ENCODE data around the gene IRF5. TPM values are rescaled to one million over a fixed set of nuclear protein-coding genes. Genes with fewer than 3 reads are reported as not detected.

IRF5 gene
- total RNA-seq, 2 experiments from 2014 or later, result 7.4 to 8.0 TPM

- H3K36me3 Mint-ChIP-seq (ENCODE audit: low read depth), result no peaks in the 10 kb centered on the region
- CTCF ChIA-PET, result no interaction called here
Observed at GRCh38 chr7:128917122-128917521, 20.6 kb upstream of the IRF5 start.

GRCh38 chr7:128918016-128918665, 19.6 kb upstream of the IRF5 start:
- Mint-ChIP-seq H3K27me3 (ENCODE audit: low read depth) (peaks cover 52% of the 10 kb centered on the region), H3K27ac (no peak overlapping the region), H3K9me3 (ENCODE audit: insufficient read depth) (no peaks in the 10 kb centered on the region), H3K36me3 (ENCODE audit: low read depth) (no peaks in the 10 kb centered on the region), H3K4me3 (no peak overlapping the region), H3K4me1 (ENCODE audit: low read depth) (peaks cover 4% of the 10 kb centered on the region)
- ChIA-PET POLR2A (no interaction called here), CTCF (no interaction called here)
- DNase-seq, result no peak
- ATAC-seq, result no peak

More at GRCh38 chr7:128917122-128917521, 20.6 kb upstream of the IRF5 start:
- DNase-seq (no peak), ATAC-seq (no peak)
- Mint-ChIP-seq H3K27ac (no peak overlapping the region), H3K4me3 (no peak overlapping the region), H3K9me3 (ENCODE audit: insufficient read depth) (no peaks in the 10 kb centered on the region), H3K4me1 (ENCODE audit: low read depth) (peaks cover 4% of the 10 kb centered on the region), H3K27me3 (ENCODE audit: low read depth) (peaks cover 52% of the 10 kb centered on the region)
- POLR2A ChIA-PET, result no interaction called here

- H3K27me3 Mint-ChIP-seq (ENCODE audit: low read depth), result peaks cover 53% of the 10 kb centered on the region
- ChIA-PET POLR2A (no interaction called here), CTCF (no interaction called here)
- no peaks in the 10 kb centered on the region for H3K36me3 Mint-ChIP-seq (ENCODE audit: low read depth)
- H3K4me3 Mint-ChIP-seq, result no peak overlapping the region
- no peaks in the 10 kb centered on the region for H3K9me3 Mint-ChIP-seq (ENCODE audit: insufficient read depth)
- no peak for ATAC-seq
- no peak for DNase-seq
- peaks cover 4% of the 10 kb centered on the region for H3K4me1 Mint-ChIP-seq (ENCODE audit: low read depth)
- no peak overlapping the region for H3K27ac Mint-ChIP-seq
Observed at GRCh38 chr7:128919241-128919640, 18.5 kb upstream of the IRF5 start.

GRCh38 chr7:128919881-128920799, 17.6 kb upstream of the IRF5 start:
- Mint-ChIP-seq H3K9me3 (ENCODE audit: insufficient read depth) (no peaks in the 10 kb centered on the region), H3K27me3 (ENCODE audit: low read depth) (peaks cover 54% of the 10 kb centered on the region), H3K4me3 (no peak overlapping the region), H3K27ac (no peak overlapping the region), H3K36me3 (ENCODE audit: low read depth) (no peaks in the 10 kb centered on the region), H3K4me1 (ENCODE audit: low read depth) (peaks cover 4% of the 10 kb centered on the region)
- ATAC-seq (no peak), DNase-seq (no peak)
- POLR2A ChIA-PET, result no interaction called here
- CTCF ChIA-PET, result no interaction called here

GRCh38 chr7:128920913-128921582, 16.7 kb upstream of the IRF5 start:
- DNase-seq, result no peak
- H3K4me1 Mint-ChIP-seq (ENCODE audit: low read depth), result no peaks in the 10 kb centered on the region
- CTCF ChIA-PET, result no interaction called here

GRCh38 chr7:128921866-128922440, 15.8 kb upstream of the IRF5 start:
- no peaks in the 10 kb centered on the region for H3K9me3 Mint-ChIP-seq (ENCODE audit: insufficient read depth)
- H3K27me3 Mint-ChIP-seq (ENCODE audit: low read depth), result peaks cover 44% of the 10 kb centered on the region
- no peak overlapping the region for H3K4me3 Mint-ChIP-seq
- DNase-seq (no peak), ATAC-seq (no peak)
- H3K36me3 Mint-ChIP-seq (ENCODE audit: low read depth), result no peaks in the 10 kb centered on the region
- ChIA-PET CTCF (interaction anchor here (1.1 kb wide), 1 partner anchor 24 kb away, joined by 3 read pairs; no protein-coding TSS in a partner anchor), POLR2A (interaction anchor here (0.6 kb wide), 1 partner anchor 15 kb away, joined by 4 read pairs; no protein-coding TSS in a partner anchor)
- H3K27ac Mint-ChIP-seq, result no peak overlapping the region
- no peaks in the 10 kb centered on the region for H3K4me1 Mint-ChIP-seq (ENCODE audit: low read depth)

More at GRCh38 chr7:128920913-128921582, 16.7 kb upstream of the IRF5 start:
- ATAC-seq, result no peak
- POLR2A ChIA-PET, result no interaction called here
- H3K36me3 Mint-ChIP-seq (ENCODE audit: low read depth), result no peaks in the 10 kb centered on the region
- H3K4me3 Mint-ChIP-seq, result no peak overlapping the region
- peaks cover 50% of the 10 kb centered on the region for H3K27me3 Mint-ChIP-seq (ENCODE audit: low read depth)
- no peak overlapping the region for H3K27ac Mint-ChIP-seq
- H3K9me3 Mint-ChIP-seq (ENCODE audit: insufficient read depth), result no peaks in the 10 kb centered on the region

- no peak for ATAC-seq
Observed at GRCh38 chr7:128922496-128923410, 15.0 kb upstream of the IRF5 start.

GRCh38 chr7:128923411-128923800, 14.3 kb upstream of the IRF5 start:
- POLR2A ChIA-PET, result no interaction called here
- Mint-ChIP-seq H3K27me3 (ENCODE audit: low read depth) (peaks cover 36% of the 10 kb centered on the region), H3K4me1 (ENCODE audit: low read depth) (no peaks in the 10 kb centered on the region), H3K4me3 (no peak overlapping the region), H3K36me3 (ENCODE audit: low read depth) (no peaks in the 10 kb centered on the region), H3K9me3 (ENCODE audit: insufficient read depth) (no peaks in the 10 kb centered on the region), H3K27ac (no peak overlapping the region)
- ATAC-seq (no peak), DNase-seq (no peak)
- CTCF ChIA-PET, result no interaction called here

More at GRCh38 chr7:128922496-128923410, 15.0 kb upstream of the IRF5 start:
- H3K27ac Mint-ChIP-seq, result no peak overlapping the region
- no peaks in the 10 kb centered on the region for H3K36me3 Mint-ChIP-seq (ENCODE audit: low read depth)
- H3K27me3 Mint-ChIP-seq (ENCODE audit: low read depth), result peaks cover 41% of the 10 kb centered on the region
- H3K9me3 Mint-ChIP-seq (ENCODE audit: insufficient read depth), result no peaks in the 10 kb centered on the region
- no peak for DNase-seq
- CTCF ChIA-PET, result interaction anchor here (1.1 kb wide), 1 partner anchor 23 kb away, joined by 3 read pairs; no protein-coding TSS in a partner anchor
- no peaks in the 10 kb centered on the region for H3K4me1 Mint-ChIP-seq (ENCODE audit: low read depth)
- no peak overlapping the region for H3K4me3 Mint-ChIP-seq
- POLR2A ChIA-PET, result interaction anchor here (0.6 kb wide), 1 partner anchor 14 kb away, joined by 4 read pairs; no protein-coding TSS in a partner anchor

GRCh38 chr7:128924707-128925588, 12.8 kb upstream of the IRF5 start:
- no peaks in the 10 kb centered on the region for H3K9me3 Mint-ChIP-seq (ENCODE audit: insufficient read depth)

GRCh38 chr7:128928159-128928813, 9.4 kb upstream of the IRF5 start:
- no peak overlapping the region for H3K27ac Mint-ChIP-seq
- H3K4me3 Mint-ChIP-seq, result no peak overlapping the region
- DNase-seq, result no peak
- peaks cover 1% of the 10 kb centered on the region for H3K36me3 Mint-ChIP-seq (ENCODE audit: low read depth)
- peaks cover 12% of the 10 kb centered on the region for H3K27me3 Mint-ChIP-seq (ENCODE audit: low read depth)
- peaks cover 11% of the 10 kb centered on the region for H3K4me1 Mint-ChIP-seq (ENCODE audit: low read depth)
- CTCF ChIA-PET, result no interaction called here
- POLR2A ChIA-PET, result no interaction called here
- H3K9me3 Mint-ChIP-seq (ENCODE audit: insufficient read depth), result no peaks in the 10 kb centered on the region
- ATAC-seq, result no peak

More at GRCh38 chr7:128924707-128925588, 12.8 kb upstream of the IRF5 start:
- ATAC-seq (no peak), DNase-seq (no peak)
- Mint-ChIP-seq H3K36me3 (ENCODE audit: low read depth) (no peaks in the 10 kb centered on the region), H3K27me3 (ENCODE audit: low read depth) (peaks cover 25% of the 10 kb centered on the region), H3K4me1 (ENCODE audit: low read depth) (no peaks in the 10 kb centered on the region), H3K4me3 (no peak overlapping the region), H3K27ac (no peak overlapping the region)
- CTCF ChIA-PET, result interaction anchor here (0.9 to 1.2 kb wide), 4 partner anchors 9 to 239 kb away, joined by 3 read pairs; partner anchors contain the start of gene KCP
- POLR2A ChIA-PET, result no interaction called here

Data from activated CD8-positive, alpha-beta T cell treated with anti-CD3 and anti-CD28 coated beads, Interleukin-2, amount 10 ng/mL, durations not matched to agents 7 days and 5 days (primary cell).